Ovary (tissue), 10 donors: ENCODE data around the gene CABP4. TPM values are rescaled to one million over a fixed set of nuclear protein-coding genes. Genes with fewer than 3 reads are reported as not detected.

Experiments
- DNase-seq, 5 donors: peaks; one replicate each; pipeline ENCODE4 v3.0.0-alpha.2; 2019 to 2020
- H3K27ac ChIP-seq, 2 donors: fragments of 200-600 bp; one replicate each; pipeline versions ENCODE4 v1.5.1 to v1.8.0; 2019 to 2022
- H3K27me3 ChIP-seq: fragments of 200-600 bp; one replicate; pipeline ENCODE4 v1.8.0; 2022
- H3K36me3 ChIP-seq: fragments of 200-600 bp; sonication (generic); one replicate; pipeline ENCODE4 v1.5.1; 2019
- H3K4me1 ChIP-seq: one replicate; pipeline ENCODE4 v1.8.1; 2013; ENCODE audit warnings: mild to moderate bottlenecking, moderate library complexity; ENCODE audit not compliant: insufficient read depth
- H3K4me3 ChIP-seq: fragments of 200-600 bp; sonication (generic); one replicate; pipeline ENCODE4 v1.5.1; 2017
- H3K9me3 ChIP-seq, 2 donors: fragments of 200-600 bp in 1 of 2; sonication (generic) in 1 of 2; one replicate each; pipeline versions ENCODE4 v1.5.1 to v1.8.1; 2013 to 2019; ENCODE audit warnings: mild to moderate bottlenecking in 1 of 2, moderate library complexity in 1 of 2
- EP300 ChIP-seq: sonication (generic); formaldehyde crosslinking; IDR thresholded peaks from one replicate; pipeline ENCODE4 v1.6.1; 2017; ENCODE audit warnings: antibody characterized with exemption
- POLR2A ChIP-seq: fragments of 450-650 bp; IDR thresholded peaks from one replicate; pipeline ENCODE4 v1.6.1; 2017; ENCODE audit warnings: antibody characterized with exemption, mild to moderate bottlenecking, moderate library complexity
- WGBS, 3 donors: extraction: QIAGEN DNeasy Blood & Tissue Kit in 1 of 3; methylation state at CpG; one replicate each; pipeline versions ENCODE4 v1.1.5 to v1.1.7; 2013 to 2017; 5-methylcytosine and 5-hydroxymethylcytosine counted together
- intact Hi-C, 4 donors: fragments of 100-400 bp; cut with DNase I; formaldehyde crosslinking; loops; one replicate each; pipeline versions ENCODE4 v1.11.0 to v1.15.1; 2022 to 2023
- long read RNA-seq, 3 donors: library from polyadenylated mRNA in 2 of 3; unstranded in 2 of 3; transcript quantifications; one replicate each; pipeline ENCODE4 v2.0.0 and lab custom pipeline, GENCODE V29; 2021 to 2026
- polyA plus RNA-seq, 2 donors: library from polyadenylated mRNA; stranded (reverse); fragments of 200-250 nt in 1 of 2; fragments of 350-450 nt in 1 of 2; fragmentation: Illumina TruSeq in 1 of 2; extraction: RNeasy Lipid Tissue Mini Kit (QIAGEN cat#74804) in 1 of 2; gene quantifications; one replicate each; pipeline ENCODE4 v1.2.3, GENCODE V29; 2013 to 2014
- total RNA-seq, 7 donors: library from RNA; depleted of rRNA in 2 of 7; stranded (reverse); fragments of >200 nt in 2 of 7; fragmentation: NEBNext Ultra II Directional in 3 of 7; extraction: Animal tissue kit (Norgen Biotek cat#: 25700) in 3 of 7; gene quantifications; one replicate each; pipeline versions ENCODE4 v1.1.0 to v1.2.4, GENCODE V29; 2016 to 2023
- TF ChIP-seq, protein P1 (sequence below), 3 donors: fragments of 450-650 bp in 2 of 3; fragments of 200-600 bp in 1 of 3; IDR thresholded peaks; one replicate each; pipeline versions ENCODE4 v1.5.1 to v1.8.0; 2016 to 2022; ENCODE audit warnings: antibody characterized with exemption in 3 of 3, mild to moderate bottlenecking in 1 of 3
- donor health status: DM: no; HTN: no; CAD: no; lungs with moderate emphysema.
- donor health status: DM: no; HTN: no; CAD: no.
- donor health status: Bipolar disorder and iron deficiency.
- donor health status: DM: yes; HTN: yes; CAD: no.
- donor health status: DM: no; HTN: no; CAD: no.
- donor health status: DM: yes; HTN: yes; CAD: no.

Gene CABP4
- total RNA-seq (1 to 10 TPM in 4 of 7 donors, under 1 TPM in 2, not detected in 1; 0.13 to 2.1 (median 1.2) TPM), polyA plus RNA-seq (under 1 TPM; 0.62 to 0.92 TPM)
- long read RNA-seq, donor 1, partial matches to known transcripts = 0 of 2 reads
- long read RNA-seq, donor 1, other reads (novel, unspliced or antisense) = 2 of 2 reads
- long read RNA-seq, donor 2 = 0 reads
- long read RNA-seq, donor 3, partial matches to known transcripts = 2 of 3 reads
- long read RNA-seq, donor 3, other reads (novel, unspliced or antisense) = 1 of 3 reads

DNA sequence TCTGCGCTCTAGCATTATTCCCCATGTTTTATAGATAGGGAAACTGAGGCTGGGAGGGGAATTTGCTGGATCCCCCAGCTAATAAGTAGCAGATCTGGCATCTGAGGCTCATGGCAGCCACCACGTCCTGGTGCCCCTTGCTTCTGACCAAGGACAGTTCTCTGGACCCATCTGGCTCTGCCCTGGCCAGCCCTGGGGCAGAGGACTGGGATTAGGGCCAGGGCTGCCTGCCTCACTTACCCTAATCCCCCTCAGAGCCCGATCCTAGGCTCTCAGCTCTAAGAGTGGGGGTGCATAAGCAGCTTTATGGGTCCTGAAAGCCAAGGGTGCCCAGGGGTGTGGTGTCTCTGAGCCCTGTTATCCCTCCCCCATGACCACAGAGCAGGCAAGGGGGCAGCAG is at the start of gene CABP4:
TSS of gene CABP4 (plus strand) at position 301 of the 400 bp plus-strand sequence. CDS start at position 371, 70 bp downstream.
- intact Hi-C loops = no loop called here
- Histone ChIP-seq H3K4me1 (no peaks in the 10 kb centered on the region), H3K27me3 (no peaks in the 10 kb centered on the region), H3K36me3 (no peaks in the 10 kb centered on the region), H3K4me3 (no peak within 1 kb of the TSS), H3K9me3 (no peaks in the 10 kb centered on the region), H3K27ac (no peak within 1 kb of the TSS)
- TF ChIP-seq POLR2A (no peak), EP300 (no peak)
- TF ChIP-seq, protein P1, sequence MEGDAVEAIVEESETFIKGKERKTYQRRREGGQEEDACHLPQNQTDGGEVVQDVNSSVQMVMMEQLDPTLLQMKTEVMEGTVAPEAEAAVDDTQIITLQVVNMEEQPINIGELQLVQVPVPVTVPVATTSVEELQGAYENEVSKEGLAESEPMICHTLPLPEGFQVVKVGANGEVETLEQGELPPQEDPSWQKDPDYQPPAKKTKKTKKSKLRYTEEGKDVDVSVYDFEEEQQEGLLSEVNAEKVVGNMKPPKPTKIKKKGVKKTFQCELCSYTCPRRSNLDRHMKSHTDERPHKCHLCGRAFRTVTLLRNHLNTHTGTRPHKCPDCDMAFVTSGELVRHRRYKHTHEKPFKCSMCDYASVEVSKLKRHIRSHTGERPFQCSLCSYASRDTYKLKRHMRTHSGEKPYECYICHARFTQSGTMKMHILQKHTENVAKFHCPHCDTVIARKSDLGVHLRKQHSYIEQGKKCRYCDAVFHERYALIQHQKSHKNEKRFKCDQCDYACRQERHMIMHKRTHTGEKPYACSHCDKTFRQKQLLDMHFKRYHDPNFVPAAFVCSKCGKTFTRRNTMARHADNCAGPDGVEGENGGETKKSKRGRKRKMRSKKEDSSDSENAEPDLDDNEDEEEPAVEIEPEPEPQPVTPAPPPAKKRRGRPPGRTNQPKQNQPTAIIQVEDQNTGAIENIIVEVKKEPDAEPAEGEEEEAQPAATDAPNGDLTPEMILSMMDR (IDR thresholded peaks at IDR 0.05) = no peak
- 87 to 90% (median 89%) methylated on average over 3 of the region's 3 CpGs for WGBS, 3 donors
- no peak for DNase-seq

DNA sequence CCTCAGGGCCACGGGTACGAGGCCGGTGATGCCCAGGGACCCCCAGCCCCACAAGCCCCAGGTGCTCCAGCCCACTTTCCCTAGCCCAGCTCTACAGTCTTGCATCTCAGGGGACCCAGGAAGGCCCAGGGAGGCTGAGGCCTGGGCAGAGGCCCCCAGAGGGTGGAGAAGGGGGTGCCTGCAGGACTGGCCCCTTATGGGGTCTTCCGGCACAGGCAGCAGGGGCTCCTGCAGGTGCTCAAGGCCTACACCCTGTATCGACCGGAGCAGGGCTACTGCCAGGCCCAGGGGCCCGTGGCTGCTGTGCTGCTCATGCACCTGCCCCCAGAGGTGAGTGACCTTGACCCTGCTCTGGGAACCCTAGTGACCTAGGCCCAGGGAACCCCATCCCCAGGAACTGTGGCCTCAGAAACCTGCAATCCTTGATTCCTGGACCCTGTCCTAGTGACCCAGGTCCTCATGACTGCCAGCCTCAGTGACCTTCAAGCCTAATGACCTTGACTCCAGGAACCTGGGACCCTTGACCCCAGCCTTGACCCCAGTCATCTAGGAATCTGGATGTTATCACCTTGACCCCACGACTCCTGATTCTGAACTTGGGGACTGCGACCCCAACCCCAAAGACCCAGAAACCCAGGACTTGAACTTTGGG is 49.3 kb upstream of the CABP4 start:
- Histone ChIP-seq H3K4me3 (no peak overlapping the region), H3K4me1 (peaks cover 1% of the 10 kb centered on the region), H3K27ac (no peak overlapping the region), H3K27me3 (no peaks in the 10 kb centered on the region), H3K36me3 (no peaks in the 10 kb centered on the region), H3K9me3 (no peaks in the 10 kb centered on the region)
- intact Hi-C loops = loop anchor here in 1 of 4 donors (10.0 kb wide), 1 partner anchor 99 kb away; the partner anchor contains the start of genes CDK2AP2 and PITPNM1
- TF ChIP-seq POLR2A = no peak
- TF ChIP-seq, protein P1 (IDR thresholded peaks at IDR 0.05) = no peak
- no peak for TF ChIP-seq EP300
- 78 to 90% (median 79%) methylated on average over 6 to 9 of the region's 9 CpGs for WGBS, 3 donors
- DNase-seq = no peak

DNA sequence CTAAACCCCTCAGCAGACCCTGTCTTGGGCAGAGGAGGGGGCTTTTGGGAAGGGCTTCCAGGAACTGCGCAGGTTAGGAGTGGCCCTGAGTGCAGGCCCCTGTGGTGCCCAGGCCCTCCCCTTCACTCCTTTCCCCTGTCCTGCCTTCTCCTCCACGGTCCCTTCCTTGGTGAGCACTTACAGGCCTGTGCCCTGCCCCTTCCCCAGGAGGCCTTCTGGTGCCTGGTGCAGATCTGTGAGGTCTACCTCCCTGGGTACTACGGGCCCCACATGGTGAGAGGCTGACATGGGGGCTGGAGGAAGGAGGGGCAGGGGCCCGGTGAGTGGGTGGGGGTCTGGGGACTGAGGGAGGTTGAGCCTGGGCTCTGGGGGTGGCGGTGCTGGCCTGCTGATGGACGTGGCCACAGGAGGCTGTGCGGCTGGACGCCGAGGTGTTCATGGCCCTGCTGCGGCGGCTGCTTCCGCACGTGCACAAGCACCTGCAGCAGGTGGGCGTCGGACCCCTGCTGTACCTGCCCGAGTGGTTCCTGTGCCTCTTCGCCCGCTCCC is 48.7 kb upstream of the CABP4 start:
- no peak for DNase-seq
- no peak overlapping the region for H3K4me3 ChIP-seq
- no peak overlapping the region for H3K27ac ChIP-seq
- 55 to 73% (median 58%) methylated on average over 17 to 18 of the region's 18 CpGs for WGBS, 3 donors
- no peaks in the 10 kb centered on the region for H3K27me3 ChIP-seq
- H3K4me1 ChIP-seq = peaks cover 1% of the 10 kb centered on the region
- no peaks in the 10 kb centered on the region for H3K9me3 ChIP-seq
- H3K36me3 ChIP-seq = no peaks in the 10 kb centered on the region
- intact Hi-C loops = loop anchor here in 1 of 4 donors (10.0 kb wide), 1 partner anchor 98 kb away; the partner anchor contains the start of genes CDK2AP2 and PITPNM1
- TF ChIP-seq, protein P1 (IDR thresholded peaks at IDR 0.05) = no peak
- TF ChIP-seq EP300 (no peak), POLR2A (no peak)

DNA sequence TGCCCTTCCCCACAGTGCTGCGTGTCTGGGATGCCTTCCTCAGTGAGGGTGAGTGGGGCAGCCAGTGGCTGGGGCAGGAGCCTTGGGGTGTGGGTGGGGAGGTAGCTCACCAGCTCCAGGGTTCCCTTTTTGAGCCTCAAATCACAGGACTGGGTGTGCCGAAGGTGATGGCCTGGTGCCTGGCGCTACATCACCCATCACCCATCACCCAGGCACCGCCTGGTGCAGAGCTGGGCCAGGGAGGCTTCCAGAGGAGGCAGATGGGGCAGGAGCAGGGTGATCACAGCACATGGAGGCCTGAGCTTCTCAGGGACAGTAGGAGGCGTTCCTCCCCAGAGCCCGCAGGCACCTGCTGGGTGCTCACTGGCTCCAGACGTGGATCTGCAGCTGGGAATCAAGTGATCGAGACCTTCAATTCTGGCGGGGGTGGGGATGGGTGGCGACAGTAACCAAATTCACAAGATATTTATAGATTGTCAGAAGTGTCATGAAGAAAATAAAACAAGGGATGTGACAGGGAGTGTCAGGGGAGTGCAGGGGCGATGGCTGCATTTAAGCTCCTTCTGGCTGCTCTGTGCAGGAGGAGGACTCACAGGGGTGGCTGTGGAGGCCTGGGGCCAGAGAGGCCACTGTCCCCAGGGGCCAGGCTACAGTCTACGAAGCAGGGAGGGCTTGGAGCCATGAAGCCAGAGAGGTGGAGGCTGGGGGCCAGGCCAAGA is 48.0 kb upstream of the CABP4 start:
- intact Hi-C loops = loop anchor here in 1 of 4 donors (10.0 kb wide), 1 partner anchor 98 kb away; the partner anchor contains the start of genes CDK2AP2 and PITPNM1
- Histone ChIP-seq H3K4me3 (no peak overlapping the region), H3K9me3 (no peaks in the 10 kb centered on the region), H3K4me1 (peaks cover under 1% of the 10 kb centered on the region), H3K36me3 (no peaks in the 10 kb centered on the region), H3K27me3 (no peaks in the 10 kb centered on the region), H3K27ac (no peak overlapping the region)
- TF ChIP-seq POLR2A = no peak
- no peak for TF ChIP-seq EP300
- TF ChIP-seq, protein P1 (IDR thresholded peaks at IDR 0.05) = no peak
- no peak for DNase-seq
- WGBS, 3 donors = 27 to 36% (median 30%) methylated on average over 12 of the region's 12 CpGs
